B cell (primary cell): ENCODE measurements around the gene PLA2R1. TPM values are rescaled to one million over a fixed set of nuclear protein-coding genes. Genes with fewer than 3 reads are reported as not detected.

ENCODE experiments used
- ATAC-seq: fragments of 200-7000 bp; cut with Tn5 transposase; one replicate; pipeline ENCODE4 v1.10.0; 2021; ENCODE audit warnings: low read depth, mild to moderate bottlenecking, moderate number of reproducible peaks, moderate library complexity
- CTCF ChIA-PET: fragments of 350-600 bp; sonication (Branson Sonifier 250); formaldehyde crosslinking; loops from one replicate; lab custom pipeline; 2021; ENCODE audit warnings: antibody characterized with exemption, inconsistent platforms; lab: Charles Lee
- POLR2A ChIA-PET: fragments of 350-600 bp; sonication (Branson Sonifier 250); formaldehyde crosslinking; loops from one replicate; lab custom pipeline; 2021; ENCODE audit warnings: antibody characterized with exemption; lab: Charles Lee
- DNase-seq: peaks from one replicate; pipeline ENCODE4 v3.0.0; 2013
- H2AFZ ChIP-seq: 2 replicates; pipeline ENCODE4 v1.6.1; 2012; ENCODE audit warnings: mild to moderate bottlenecking, low read depth, low read length; ENCODE audit not compliant: insufficient read depth, poor library complexity, severe bottlenecking
- H3K27ac ChIP-seq, 2 donors: 1 replicate in 1 of 2; 2 replicates in 1 of 2; pipeline ENCODE4 v1.5.1; 2012 to 2013; ENCODE audit warnings: low read length in 2 of 2, mild to moderate bottlenecking in 2 of 2, moderate library complexity in 1 of 2
- H3K27me3 ChIP-seq, 4 experiments: fragments of 200-600 bp in 1 of 4; sonication (generic) in 1 of 4; replicated peaks in 1 of 4; 1 replicate in 2 of 4; 2 replicates in 2 of 4; pipeline versions ENCODE4 v1.6.1 to v1.7.0; 2013 to 2016; ENCODE audit warnings: low read length in 3 of 4, mild to moderate bottlenecking in 2 of 4, mixed read lengths in 1 of 4, moderate library complexity in 1 of 4; ENCODE audit not compliant: insufficient read depth in 4 of 4, control insufficient read depth in 3 of 4; ENCODE audit errors: control extremely low read depth in 1 of 4
- H3K36me3 ChIP-seq, 2 experiments: replicated peaks in 1 of 2; 1 replicate in 1 of 2; 2 replicates in 1 of 2; pipeline versions ENCODE4 v1.6.1 to v1.7.1; 2013; ENCODE audit warnings: low read length in 1 of 2; ENCODE audit not compliant: insufficient read depth in 2 of 2, control insufficient read depth in 1 of 2; ENCODE audit errors: control extremely low read depth in 1 of 2, extremely low read depth in 1 of 2
- H3K4me1 ChIP-seq, 2 donors: fragments of 200-600 bp in 1 of 2; sonication (generic) in 1 of 2; 1 replicate in 1 of 2; 2 replicates in 1 of 2; pipeline versions ENCODE4 v1.5.1 to v1.6.1; 2013 to 2017; ENCODE audit warnings: low read length in 2 of 2; ENCODE audit not compliant: control insufficient read depth in 2 of 2, insufficient read depth in 2 of 2
- H3K4me2 ChIP-seq: replicated peaks from 2 replicates; pipeline ENCODE3; 2012; ENCODE audit warnings: mild to moderate bottlenecking, low read depth, low read length; ENCODE audit not compliant: poor library complexity, severe bottlenecking
- H3K4me3 ChIP-seq, 5 experiments: fragments of 200-600 bp in 1 of 5; sonication (generic) in 1 of 5; 1 replicate in 3 of 5; 2 replicates in 2 of 5; pipeline versions ENCODE4 v1.5.1 to v1.7.0; 2011 to 2016; ENCODE audit warnings: low read length in 4 of 5, mild to moderate bottlenecking in 4 of 5, low read depth in 2 of 5, control low read depth in 1 of 5, moderate library complexity in 1 of 5; ENCODE audit not compliant: insufficient read depth in 1 of 5; ENCODE audit errors: control extremely low read depth in 1 of 5, extremely low read depth in 1 of 5
- H3K79me2 ChIP-seq: fragments of 200-600 bp; sonication (generic); one replicate; pipeline ENCODE4 v1.6.0; 2016; ENCODE audit warnings: low read length; ENCODE audit not compliant: control insufficient read depth, insufficient read depth
- H3K9ac ChIP-seq: fragments of 200-600 bp; sonication (generic); 2 replicates; pipeline ENCODE4 v1.6.1; 2017; ENCODE audit warnings: mild to moderate bottlenecking, low read length, moderate library complexity
- H3K9me3 ChIP-seq, 3 donors: one replicate each; pipeline versions ENCODE4 v1.6.1 to v1.7.1; 2013; ENCODE audit warnings: low read length in 2 of 3; ENCODE audit not compliant: control insufficient read depth in 2 of 3, insufficient read depth in 1 of 3; ENCODE audit errors: control extremely low read depth in 1 of 3
- H4K20me1 ChIP-seq: 2 replicates; pipeline ENCODE4 v1.6.0; 2012; ENCODE audit warnings: mild to moderate bottlenecking, low read length; ENCODE audit not compliant: insufficient read depth, control insufficient read depth, poor library complexity, severe bottlenecking
- H3K27ac Mint-ChIP-seq: one replicate; pipeline ENCODE4 v1.8.0; 2021; ENCODE audit warnings: mixed read lengths
- H3K27me3 Mint-ChIP-seq: one replicate; pipeline ENCODE4 v1.8.0; 2021; ENCODE audit warnings: mixed read lengths
- H3K4me1 Mint-ChIP-seq: one replicate; pipeline ENCODE4 v1.8.0; 2021; ENCODE audit warnings: mixed read lengths
- H3K4me3 Mint-ChIP-seq: one replicate; pipeline ENCODE4 v1.8.0; 2021; ENCODE audit warnings: mixed read lengths
- H3K9me3 Mint-ChIP-seq: one replicate; pipeline ENCODE4 v1.8.0; 2022; ENCODE audit warnings: mixed read lengths; ENCODE audit not compliant: insufficient read depth
- EZH2 ChIP-seq: IDR thresholded peaks from 2 replicates; pipeline ENCODE4 v1.6.1; 2012; ENCODE audit warnings: borderline replicate concordance, low read depth, mild to moderate bottlenecking, moderate library complexity, low read length; ENCODE audit not compliant: insufficient read depth, poor library complexity, severe bottlenecking
- WGBS: methylation state at CpG from one replicate; pipeline ENCODE4 v1.1.5; 2013; ENCODE audit warnings: missing lambda C conversion rate; ENCODE audit not compliant: insufficient coverage; 5-methylcytosine and 5-hydroxymethylcytosine counted together
- intact Hi-C: fragments of 100-400 bp; cut with micrococcal nuclease; formaldehyde crosslinking; loops from one replicate; pipeline ENCODE4 v1.10.0; 2022
- polyA plus RNA-seq: library from polyadenylated mRNA; depleted of rRNA; stranded (reverse); fragments of >200 nt; gene quantifications from 2 replicates; pipeline ENCODE4 v1.2.3, GENCODE V29; 2012
- total RNA-seq, 2 donors: library from RNA; stranded (reverse); fragments of 120-200 nt in 1 of 2; gene quantifications; 1 replicate in 1 of 2; 2 replicates in 1 of 2; pipeline versions ENCODE4 v1.2.3 to v1.2.4, GENCODE V29; 2013 to 2022
- TF ChIP-seq, protein P1 (sequence below): fragments of 200-600 bp; IDR thresholded peaks from one replicate; pipeline ENCODE4 v1.8.0; 2022; ENCODE audit warnings: antibody characterized with exemption, mild to moderate bottlenecking

The PLA2R1 gene
- total and polyA plus RNA-seq, 2 donors (not counting 1 experiment from before 2014, with no cell fraction given), result not detected

DNA sequence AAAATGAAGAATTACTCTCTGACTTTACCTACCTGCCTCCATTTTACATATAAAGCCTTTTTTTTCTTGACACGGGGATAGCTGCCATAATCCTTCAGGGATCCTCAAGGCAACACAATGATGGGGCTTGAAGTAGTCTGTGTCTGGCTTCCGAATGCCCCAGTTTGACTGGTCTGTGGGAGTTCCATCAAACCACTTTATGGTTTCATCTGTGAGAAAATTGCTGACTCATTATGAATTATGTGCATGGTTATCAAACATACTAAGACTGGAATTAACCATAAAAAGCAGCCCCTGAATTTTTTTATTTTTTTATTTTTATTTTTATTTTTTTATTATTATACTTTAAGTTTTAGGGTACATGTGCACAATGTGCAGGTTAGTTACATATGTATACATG lies 117.5 kb downstream of the PLA2R1 start:
- Histone ChIP-seq H3K9ac (no peak overlapping the region), H3K4me1 (no peaks in the 10 kb centered on the region), H4K20me1 (no peaks in the 10 kb centered on the region), H3K27me3 (no peaks in the 10 kb centered on the region), H3K9me3 (no peaks in the 10 kb centered on the region), H3K4me2 (no peak overlapping the region), H3K27ac (no peak overlapping the region), H3K36me3 (no peaks in the 10 kb centered on the region), H3K4me3 (no peak overlapping the region), H2AFZ (no peak overlapping the region), H3K79me2 (no peaks in the 10 kb centered on the region)
- Mint-ChIP-seq H3K27me3 (no peaks in the 10 kb centered on the region), H3K27ac (no peak overlapping the region), H3K9me3 (no peaks in the 10 kb centered on the region), H3K4me1 (no peaks in the 10 kb centered on the region), H3K4me3 (no peak overlapping the region)
- DNase-seq (no peak), ATAC-seq (no peak)
- POLR2A ChIA-PET, result no interaction called here
- intact Hi-C loops, result loop anchor here (5.0 kb wide), 1 partner anchor 68 kb away; no protein-coding TSS in a partner anchor
- CTCF ChIA-PET, result no interaction called here
- no CpG with 5 or more reads among the region's 2 CpGs for WGBS
- no peak for TF ChIP-seq EZH2
- TF ChIP-seq, protein P1, sequence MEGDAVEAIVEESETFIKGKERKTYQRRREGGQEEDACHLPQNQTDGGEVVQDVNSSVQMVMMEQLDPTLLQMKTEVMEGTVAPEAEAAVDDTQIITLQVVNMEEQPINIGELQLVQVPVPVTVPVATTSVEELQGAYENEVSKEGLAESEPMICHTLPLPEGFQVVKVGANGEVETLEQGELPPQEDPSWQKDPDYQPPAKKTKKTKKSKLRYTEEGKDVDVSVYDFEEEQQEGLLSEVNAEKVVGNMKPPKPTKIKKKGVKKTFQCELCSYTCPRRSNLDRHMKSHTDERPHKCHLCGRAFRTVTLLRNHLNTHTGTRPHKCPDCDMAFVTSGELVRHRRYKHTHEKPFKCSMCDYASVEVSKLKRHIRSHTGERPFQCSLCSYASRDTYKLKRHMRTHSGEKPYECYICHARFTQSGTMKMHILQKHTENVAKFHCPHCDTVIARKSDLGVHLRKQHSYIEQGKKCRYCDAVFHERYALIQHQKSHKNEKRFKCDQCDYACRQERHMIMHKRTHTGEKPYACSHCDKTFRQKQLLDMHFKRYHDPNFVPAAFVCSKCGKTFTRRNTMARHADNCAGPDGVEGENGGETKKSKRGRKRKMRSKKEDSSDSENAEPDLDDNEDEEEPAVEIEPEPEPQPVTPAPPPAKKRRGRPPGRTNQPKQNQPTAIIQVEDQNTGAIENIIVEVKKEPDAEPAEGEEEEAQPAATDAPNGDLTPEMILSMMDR, result no peak

DNA sequence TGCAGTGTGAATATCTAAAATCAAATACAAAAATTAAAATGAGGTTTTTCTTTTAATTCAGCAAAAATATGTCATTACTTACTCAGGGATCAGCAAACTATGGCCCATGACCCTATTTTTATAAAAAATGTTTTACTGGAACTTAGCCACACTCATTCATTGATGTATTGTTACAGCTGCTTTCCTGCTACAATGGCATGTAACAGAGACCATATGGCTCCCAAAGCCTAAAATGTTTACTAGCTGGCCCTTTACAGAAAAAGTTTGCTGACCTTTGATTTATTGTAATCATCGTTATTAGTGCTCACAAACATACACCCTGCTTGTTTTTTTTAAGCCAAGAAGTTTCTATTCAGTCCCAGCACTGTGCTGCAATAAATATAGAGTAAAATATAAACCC lies 120.3 kb downstream of the PLA2R1 start:
- Histone ChIP-seq H3K79me2 (no peaks in the 10 kb centered on the region), H4K20me1 (no peaks in the 10 kb centered on the region), H3K27ac (no peak overlapping the region), H3K36me3 (no peaks in the 10 kb centered on the region), H3K4me2 (no peak overlapping the region), H3K4me3 (no peak overlapping the region), H3K9ac (no peak overlapping the region), H3K4me1 (no peaks in the 10 kb centered on the region), H3K9me3 (no peaks in the 10 kb centered on the region), H2AFZ (no peak overlapping the region), H3K27me3 (no peaks in the 10 kb centered on the region)
- TF ChIP-seq, protein P1, result no peak
- no peak for TF ChIP-seq EZH2
- intact Hi-C loops, result loop anchor here (5.0 kb wide), 1 partner anchor 65 kb away; no protein-coding TSS in a partner anchor
- no peak overlapping the region for H3K4me3 Mint-ChIP-seq
- ChIA-PET CTCF (no interaction called here), POLR2A (no interaction called here)
- H3K27ac Mint-ChIP-seq, result no peak overlapping the region
- no peaks in the 10 kb centered on the region for H3K27me3 Mint-ChIP-seq
- no CpG with 5 or more reads among the region's 1 CpG for WGBS
- no peak for ATAC-seq
- DNase-seq, result no peak
- H3K9me3 Mint-ChIP-seq, result no peaks in the 10 kb centered on the region
- H3K4me1 Mint-ChIP-seq, result no peaks in the 10 kb centered on the region
